ENCODE data around the gene SLC1A7.

Gene SLC1A7

GRCh38 chr1:53143527-53143926 lies 1.1 kb upstream of the SLC1A7 start:
- H3K4me3 ChIP-seq (ENCODE audit: low read depth, low read length): no peak overlapping the region
- no peak for TF ChIP-seq CTCF (IDR thresholded peaks at IDR 0.05; ENCODE audit: borderline replicate concordance, insufficient read depth, low read depth, low read length)

- no peak overlapping the region for H3K4me3 ChIP-seq (ENCODE audit: low read depth, low read length)
- TF ChIP-seq CTCF (IDR thresholded peaks at IDR 0.05; ENCODE audit: borderline replicate concordance, insufficient read depth, low read depth, low read length): no peak
These were observed 867 bp downstream of the SLC1A7 start for GRCh38 chr1:53141487-53142055.

GRCh38 chr1:53140451-53140850 lies 2.0 kb downstream of the SLC1A7 start:
- H3K4me3 ChIP-seq (ENCODE audit: low read depth, low read length): no peak overlapping the region
- TF ChIP-seq CTCF (IDR thresholded peaks at IDR 0.05; ENCODE audit: borderline replicate concordance, insufficient read depth, low read depth, low read length): no peak

DNA sequence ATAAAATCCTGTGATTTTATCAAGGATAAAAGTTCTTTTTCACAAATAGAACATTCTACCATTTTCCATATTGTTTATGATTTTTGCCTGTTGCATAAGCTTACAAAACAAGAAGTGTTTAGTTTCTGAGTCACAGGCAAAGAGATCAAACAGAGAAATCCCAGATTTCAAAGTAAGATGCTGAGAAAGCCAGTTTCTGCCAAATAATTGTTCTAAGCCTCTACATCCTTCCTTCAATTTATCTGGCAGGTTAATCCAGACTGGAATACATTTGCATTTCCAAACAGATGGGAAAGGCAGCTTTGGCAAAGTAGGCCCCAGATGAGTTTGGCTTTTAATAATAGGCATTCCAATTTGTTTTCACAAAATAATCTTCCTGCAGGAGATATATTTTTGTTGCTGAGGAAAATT lies 2.5 kb downstream of the SLC1A7 start:
- H3K4me3 ChIP-seq (ENCODE audit: low read depth, low read length): no peak overlapping the region
- no peak for TF ChIP-seq CTCF (IDR thresholded peaks at IDR 0.05; ENCODE audit: borderline replicate concordance, insufficient read depth, low read depth, low read length)

DNA sequence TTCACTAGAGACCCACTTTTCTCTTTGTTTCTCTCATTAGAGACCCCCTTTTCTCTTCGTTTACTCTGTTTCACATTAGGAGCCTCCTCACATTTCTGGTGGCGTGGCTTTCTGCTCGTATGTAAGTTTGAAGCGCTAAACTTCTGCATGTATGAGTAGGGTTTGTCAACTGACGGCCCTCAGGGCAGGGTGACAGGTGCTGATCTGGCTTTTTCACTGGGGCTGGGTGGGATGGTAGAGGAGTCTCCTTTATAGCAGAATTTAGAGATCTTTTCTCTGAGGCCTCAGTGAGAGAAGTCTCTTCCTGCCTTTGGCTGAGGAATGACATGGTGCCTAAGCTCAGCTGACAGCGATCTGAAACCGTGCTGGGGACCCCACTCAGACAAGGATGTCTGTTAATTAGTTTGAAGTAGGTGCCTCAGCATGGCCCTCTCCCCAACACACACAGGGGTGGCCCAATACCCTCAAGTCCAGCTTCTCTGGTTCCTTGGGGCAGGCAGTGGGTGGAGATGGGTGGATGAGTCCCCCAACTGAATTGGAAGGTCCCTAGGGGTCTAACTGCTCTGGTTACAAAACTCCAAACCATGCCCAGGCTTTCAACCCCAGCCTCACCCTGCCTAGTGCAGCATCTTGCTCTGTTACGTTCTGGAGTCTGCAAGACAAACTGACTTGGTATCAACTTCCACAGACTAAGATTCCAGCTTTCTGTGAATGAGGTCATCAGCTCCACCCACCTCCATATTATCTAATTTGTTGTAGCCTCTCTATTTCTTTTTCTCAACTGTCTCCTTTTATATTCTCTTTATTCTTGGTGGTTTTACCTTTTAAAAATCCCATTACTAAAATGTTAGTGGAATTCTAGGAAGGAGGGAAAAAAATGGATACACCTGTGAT lies 3.2 kb downstream of the SLC1A7 start:
- no peak overlapping the region for H3K4me3 ChIP-seq (ENCODE audit: low read depth, low read length)
- no peak for TF ChIP-seq CTCF (IDR thresholded peaks at IDR 0.05; ENCODE audit: borderline replicate concordance, insufficient read depth, low read depth, low read length)

DNA sequence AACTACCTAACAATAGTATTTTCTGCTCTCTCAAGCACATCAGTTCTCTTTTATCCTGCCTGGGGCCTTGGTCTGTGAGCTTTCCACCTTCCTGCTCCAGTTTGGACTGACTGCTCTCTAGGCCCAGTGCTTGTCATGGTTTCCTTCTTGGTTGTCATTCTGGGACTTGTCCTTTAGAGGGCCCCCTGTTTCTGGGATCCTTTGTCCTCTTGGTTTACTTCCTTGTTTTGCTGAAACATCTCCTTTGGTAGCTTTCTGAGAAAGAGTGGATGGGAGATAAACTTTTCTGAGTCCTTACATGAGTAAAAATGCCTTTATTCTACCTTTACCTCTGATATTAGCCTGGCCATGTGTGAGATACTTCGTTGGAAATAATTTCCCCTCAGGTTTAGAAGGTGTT lies 4.7 kb downstream of the SLC1A7 start:
- TF ChIP-seq CTCF (IDR thresholded peaks at IDR 0.05; ENCODE audit: borderline replicate concordance, insufficient read depth, low read depth, low read length): peak; percentile 10; the same call in 1 of the 2 replicates
- no peak overlapping the region for H3K4me3 ChIP-seq (ENCODE audit: low read depth, low read length)

DNA sequence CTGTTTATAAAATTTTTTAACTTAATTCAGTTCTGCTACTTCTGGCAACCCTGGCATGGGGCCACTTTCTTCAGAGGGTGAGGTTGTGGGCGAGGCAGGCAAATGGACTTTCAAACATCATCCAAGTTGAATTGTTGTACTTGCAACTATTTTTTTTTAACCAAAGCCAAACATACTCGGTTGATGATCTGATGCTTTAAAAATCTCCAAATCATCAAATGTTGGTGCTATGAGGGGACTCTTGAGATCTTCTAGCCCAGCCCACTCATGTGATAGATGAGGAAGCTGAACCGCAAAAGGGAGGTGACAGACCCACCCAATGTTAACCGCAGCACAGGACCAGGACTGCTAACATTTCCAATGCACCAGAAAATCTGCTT lies 6.7 kb downstream of the SLC1A7 start:
- TF ChIP-seq CTCF (IDR thresholded peaks at IDR 0.05; ENCODE audit: borderline replicate concordance, insufficient read depth, low read depth, low read length): no peak
- H3K4me3 ChIP-seq (ENCODE audit: low read depth, low read length): no peak overlapping the region

Measured in GM12875 (cell line).